Effector memory CD4-positive, alpha-beta T cell (primary cell): Measurements from ENCODE around the gene SLC1A2.

ENCODE experiments used
- DNase-seq, 3 donors: peaks; one replicate each; pipeline ENCODE4 v3.0.0-alpha.2; 2020
- H3K27ac ChIP-seq: 2 replicates; pipeline ENCODE4 v1.7.0; 2013; ENCODE audit warnings: mild to moderate bottlenecking, low read length, moderate library complexity; ENCODE audit not compliant: insufficient read depth, poor library complexity, severe bottlenecking
- H3K27me3 ChIP-seq: replicated peaks from 2 replicates; pipeline ENCODE4 v1.7.0; 2013; ENCODE audit warnings: mild to moderate bottlenecking, low read length; ENCODE audit not compliant: insufficient read depth, control insufficient read depth, poor library complexity, severe bottlenecking
- H3K36me3 ChIP-seq: 2 replicates; pipeline ENCODE4 v1.7.0; 2013; ENCODE audit warnings: mild to moderate bottlenecking, low read length, moderate library complexity; ENCODE audit not compliant: control insufficient read depth, insufficient read depth
- H3K4me1 ChIP-seq: 2 replicates; pipeline ENCODE4 v1.7.0; 2013; ENCODE audit warnings: low read length, mild to moderate bottlenecking; ENCODE audit not compliant: control insufficient read depth, insufficient read depth, poor library complexity, severe bottlenecking
- H3K4me3 ChIP-seq: 2 replicates; pipeline ENCODE4 v1.7.0; 2013; ENCODE audit warnings: low read length, low read depth, mild to moderate bottlenecking; ENCODE audit not compliant: insufficient read depth, poor library complexity, severe bottlenecking
- H3K9me3 ChIP-seq: 2 replicates; pipeline ENCODE4 v1.7.0; 2013; ENCODE audit warnings: mild to moderate bottlenecking, low read length, moderate library complexity; ENCODE audit not compliant: control insufficient read depth

Gene SLC1A2

DNA sequence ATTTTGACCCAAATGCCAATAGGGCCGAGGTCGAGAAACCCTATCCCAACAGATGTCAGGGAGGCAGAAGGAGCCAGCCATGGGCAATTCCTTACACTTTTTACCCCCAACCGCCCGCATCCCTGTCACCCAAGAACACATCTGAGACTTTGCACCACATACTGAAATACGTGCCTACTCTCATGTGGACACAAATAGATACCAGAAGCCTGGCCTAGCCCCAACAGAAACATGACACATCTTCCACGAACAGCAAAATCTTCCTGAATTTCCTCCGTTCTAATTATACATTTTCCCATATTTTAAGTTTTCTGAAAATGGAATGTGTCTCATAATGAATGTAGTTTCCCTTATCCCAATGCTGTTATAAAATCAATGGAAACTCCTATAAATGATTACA, 64.7 kb downstream of the SLC1A2 start:
- Histone ChIP-seq H3K36me3 (no peaks in the 10 kb centered on the region), H3K27me3 (no peaks in the 10 kb centered on the region), H3K4me1 (no peaks in the 10 kb centered on the region), H3K27ac (no peak overlapping the region), H3K4me3 (no peak overlapping the region), H3K9me3 (no peaks in the 10 kb centered on the region)
- no peak for DNase-seq

DNA sequence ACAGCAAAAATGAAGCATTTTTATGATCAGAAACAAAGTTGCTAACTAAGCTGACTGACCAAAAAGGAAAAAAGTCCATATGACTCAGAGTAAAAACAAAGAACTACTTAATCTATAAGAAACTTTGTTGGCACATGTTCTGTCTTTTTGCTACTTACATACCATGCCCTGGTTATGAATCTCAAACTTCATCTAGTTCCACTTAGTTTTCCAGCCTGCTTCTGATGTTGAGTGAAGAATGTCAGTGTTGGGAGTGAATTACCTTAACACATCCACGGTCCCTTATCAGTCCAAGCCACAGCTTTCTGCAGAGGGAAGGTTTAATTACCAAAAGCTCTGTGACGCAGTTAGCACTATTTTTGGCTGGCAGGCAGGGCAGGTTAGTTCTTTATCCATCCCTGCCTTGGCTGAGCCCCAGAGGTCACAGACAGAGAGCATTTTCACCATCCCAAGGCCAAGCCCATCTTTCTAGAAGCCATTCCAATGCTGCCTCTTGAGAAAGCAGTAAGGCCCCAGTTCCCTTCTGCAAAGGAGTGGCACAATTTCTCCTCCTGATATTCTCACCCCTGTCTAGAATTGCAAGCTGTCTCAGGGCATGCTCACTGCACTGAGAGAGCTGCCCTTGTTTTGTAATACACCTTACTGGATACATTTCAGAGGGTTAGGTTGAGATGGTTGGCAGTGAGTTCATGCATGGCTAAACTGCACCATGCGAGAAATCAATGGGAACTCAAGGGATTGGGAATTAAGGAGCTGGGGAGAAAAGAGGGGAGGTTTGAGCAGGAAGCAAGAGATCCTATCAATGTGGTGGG, 67.1 kb downstream of the SLC1A2 start:
- no peaks in the 10 kb centered on the region for H3K27me3 ChIP-seq
- no peak overlapping the region for H3K4me3 ChIP-seq
- peaks cover 10% of the 10 kb centered on the region for H3K4me1 ChIP-seq
- DNase-seq, result no peak
- no peaks in the 10 kb centered on the region for H3K36me3 ChIP-seq
- H3K9me3 ChIP-seq, result no peaks in the 10 kb centered on the region
- no peak overlapping the region for H3K27ac ChIP-seq

DNA sequence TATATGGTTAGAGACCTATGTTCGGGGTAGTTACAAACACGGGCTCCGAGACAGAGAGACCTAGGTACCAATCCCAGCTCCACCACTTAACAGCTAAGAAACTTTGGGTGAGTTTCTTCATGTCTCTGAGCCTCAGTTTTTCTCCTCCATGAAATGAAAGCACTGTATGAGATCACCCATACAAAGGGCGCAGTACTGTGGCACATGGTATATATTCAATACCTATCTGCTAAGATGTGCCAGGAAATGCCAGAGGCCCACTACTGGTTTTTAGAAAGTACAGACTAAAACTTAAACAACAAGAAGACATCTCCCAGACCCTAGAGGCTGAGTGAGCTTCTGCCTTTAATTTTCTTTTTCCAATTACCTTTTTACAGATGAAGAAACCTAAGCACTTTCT, 69.5 kb downstream of the SLC1A2 start:
- H3K27ac ChIP-seq, result no peak overlapping the region
- H3K36me3 ChIP-seq, result no peaks in the 10 kb centered on the region
- no peaks in the 10 kb centered on the region for H3K27me3 ChIP-seq
- peaks cover 14% of the 10 kb centered on the region for H3K4me1 ChIP-seq
- no peak for DNase-seq
- no peaks in the 10 kb centered on the region for H3K9me3 ChIP-seq
- no peak overlapping the region for H3K4me3 ChIP-seq

DNA sequence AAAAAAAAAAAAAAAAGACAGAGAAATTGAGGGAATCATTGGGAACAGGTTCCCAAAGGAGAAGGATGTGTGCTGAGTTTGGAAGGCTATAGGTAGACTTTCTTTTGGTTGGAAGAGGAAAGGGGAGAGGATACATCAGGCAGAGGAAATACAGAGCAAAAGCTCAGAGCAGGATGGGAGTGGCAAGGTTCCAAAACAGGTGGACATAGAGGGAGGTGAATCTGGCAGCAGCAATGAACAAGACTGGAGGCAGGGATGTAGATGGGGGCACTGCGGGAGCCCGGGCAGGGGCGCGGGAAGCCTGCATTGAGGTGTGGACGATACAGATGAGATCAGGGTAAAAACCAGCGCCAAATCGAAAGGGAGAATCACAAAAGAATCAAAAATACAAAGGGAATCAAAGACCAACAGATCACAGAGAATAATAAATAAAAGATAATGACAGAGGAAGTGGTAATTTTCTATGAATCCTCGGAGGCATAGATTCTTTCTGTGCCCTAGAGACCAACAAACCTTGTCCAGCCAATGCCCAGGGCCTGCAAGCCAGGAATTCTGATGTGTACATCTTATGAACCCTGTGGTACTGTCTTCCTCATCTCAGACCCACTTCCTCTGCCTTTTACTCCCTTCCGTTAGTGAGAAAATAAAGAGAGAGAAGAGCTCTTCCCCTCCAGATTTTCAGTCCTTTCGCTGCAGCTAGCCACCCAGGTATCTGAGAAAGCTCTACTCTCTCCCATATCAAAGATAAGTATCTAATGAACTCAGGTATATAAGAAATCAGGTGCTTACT, 70.3 kb downstream of the SLC1A2 start:
- no peaks in the 10 kb centered on the region for H3K27me3 ChIP-seq
- H3K36me3 ChIP-seq, result no peaks in the 10 kb centered on the region
- no peak overlapping the region for H3K4me3 ChIP-seq
- H3K4me1 ChIP-seq, result peaks cover 20% of the 10 kb centered on the region
- no peak for DNase-seq
- H3K27ac ChIP-seq, result no peak overlapping the region
- H3K9me3 ChIP-seq, result no peaks in the 10 kb centered on the region

DNA sequence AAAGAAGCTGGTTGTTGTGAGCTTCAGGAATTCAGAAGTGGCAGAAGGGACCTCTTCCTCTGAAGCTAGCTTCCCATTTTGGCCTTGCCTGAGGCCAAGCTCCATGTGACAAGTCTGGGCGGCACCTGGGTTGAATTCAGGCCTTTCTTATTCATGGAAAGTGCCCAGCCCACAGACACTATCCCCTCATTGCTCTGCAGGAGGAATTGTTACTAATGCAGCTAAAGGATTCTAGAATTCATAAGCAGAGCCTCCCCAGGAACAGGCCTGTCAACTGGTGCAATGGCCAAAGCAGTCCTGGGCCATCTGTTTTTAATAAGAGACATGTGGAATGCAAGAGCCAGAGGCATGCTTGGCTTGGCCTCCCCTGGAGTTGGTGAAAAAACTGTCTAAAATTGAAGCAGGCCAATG, 71.4 kb downstream of the SLC1A2 start:
- Histone ChIP-seq H3K4me3 (no peak overlapping the region), H3K27ac (no peak overlapping the region), H3K9me3 (no peaks in the 10 kb centered on the region)

DNA sequence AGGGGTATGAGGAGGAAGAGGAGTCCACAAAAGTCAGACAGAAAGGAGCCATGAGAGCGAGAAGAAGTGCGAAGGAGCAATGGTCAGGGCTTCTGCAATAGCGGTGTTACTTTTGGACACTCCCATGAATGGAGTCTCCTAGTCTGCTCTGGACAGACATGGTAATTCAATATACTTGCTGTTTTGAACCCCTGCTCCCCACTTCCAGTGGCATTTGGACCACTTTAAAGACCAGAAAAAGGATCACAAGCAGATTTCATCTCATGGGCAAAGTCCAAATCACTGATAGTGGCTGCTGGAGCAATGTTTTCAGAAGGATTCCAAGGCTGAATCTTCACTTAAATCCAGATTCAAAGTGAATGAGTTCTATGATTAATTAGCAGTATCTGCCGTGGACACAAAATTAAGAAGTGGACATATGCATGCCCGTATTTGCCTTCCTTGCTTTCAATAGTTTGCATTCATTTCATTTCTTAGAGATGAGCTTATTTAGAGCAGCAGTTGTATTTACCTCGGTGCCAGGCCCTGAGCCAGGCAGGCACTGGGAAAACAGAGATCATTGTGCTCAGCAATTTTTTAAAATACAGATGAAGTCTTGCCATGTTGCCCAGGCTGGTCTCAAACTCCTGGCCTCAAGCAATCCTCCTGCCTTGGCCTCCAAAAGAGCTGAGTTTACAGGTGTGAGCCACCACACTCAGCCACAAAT, 72.0 kb downstream of the SLC1A2 start:
- peaks cover 25% of the 10 kb centered on the region for H3K4me1 ChIP-seq
- no peaks in the 10 kb centered on the region for H3K9me3 ChIP-seq
- no peak for DNase-seq
- no peak overlapping the region for H3K27ac ChIP-seq
- no peaks in the 10 kb centered on the region for H3K36me3 ChIP-seq
- no peaks in the 10 kb centered on the region for H3K27me3 ChIP-seq
- H3K4me3 ChIP-seq, result no peak overlapping the region

More for the DNA sequence above, 71.4 kb downstream of the SLC1A2 start:
- Histone ChIP-seq H3K27me3 (no peaks in the 10 kb centered on the region), H3K4me1 (peaks cover 22% of the 10 kb centered on the region), H3K36me3 (no peaks in the 10 kb centered on the region)
- DNase-seq, result no peak

DNA sequence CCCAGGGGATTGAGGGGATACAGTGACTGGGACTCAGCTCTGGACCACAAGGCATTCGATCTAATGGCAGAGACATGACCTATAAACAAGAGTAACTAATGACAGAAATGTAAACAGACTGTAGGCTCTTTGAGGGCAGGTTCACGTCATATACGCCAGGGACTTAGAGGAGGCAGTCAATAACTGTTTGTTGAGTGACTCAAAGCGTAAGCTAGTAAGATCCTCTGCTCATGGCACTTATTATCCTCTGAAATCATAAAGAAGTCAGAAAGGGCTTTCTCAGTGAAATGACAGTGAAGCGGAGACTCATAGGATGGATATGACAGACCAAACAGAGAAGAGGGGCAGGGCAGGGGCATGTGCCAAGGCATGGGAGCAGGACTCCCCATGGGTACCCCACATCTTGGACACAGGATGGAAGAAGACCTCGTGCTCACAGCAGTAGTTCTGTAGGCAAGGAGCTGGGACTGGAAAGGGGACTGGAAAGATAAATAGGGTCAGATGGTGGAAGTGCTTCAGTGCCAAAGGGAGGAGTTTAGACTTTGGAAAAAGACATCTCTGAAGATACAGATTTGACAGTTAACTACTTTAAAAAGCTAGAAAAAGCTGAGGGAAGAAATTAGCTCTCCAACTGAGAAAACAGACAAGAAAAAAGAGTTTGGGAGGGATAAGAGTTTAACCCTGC, 72.7 kb downstream of the SLC1A2 start:
- no peaks in the 10 kb centered on the region for H3K36me3 ChIP-seq
- peaks cover 25% of the 10 kb centered on the region for H3K4me1 ChIP-seq
- no peak for DNase-seq
- no peak overlapping the region for H3K4me3 ChIP-seq
- no peaks in the 10 kb centered on the region for H3K27me3 ChIP-seq
- no peak overlapping the region for H3K27ac ChIP-seq
- no peaks in the 10 kb centered on the region for H3K9me3 ChIP-seq

DNA sequence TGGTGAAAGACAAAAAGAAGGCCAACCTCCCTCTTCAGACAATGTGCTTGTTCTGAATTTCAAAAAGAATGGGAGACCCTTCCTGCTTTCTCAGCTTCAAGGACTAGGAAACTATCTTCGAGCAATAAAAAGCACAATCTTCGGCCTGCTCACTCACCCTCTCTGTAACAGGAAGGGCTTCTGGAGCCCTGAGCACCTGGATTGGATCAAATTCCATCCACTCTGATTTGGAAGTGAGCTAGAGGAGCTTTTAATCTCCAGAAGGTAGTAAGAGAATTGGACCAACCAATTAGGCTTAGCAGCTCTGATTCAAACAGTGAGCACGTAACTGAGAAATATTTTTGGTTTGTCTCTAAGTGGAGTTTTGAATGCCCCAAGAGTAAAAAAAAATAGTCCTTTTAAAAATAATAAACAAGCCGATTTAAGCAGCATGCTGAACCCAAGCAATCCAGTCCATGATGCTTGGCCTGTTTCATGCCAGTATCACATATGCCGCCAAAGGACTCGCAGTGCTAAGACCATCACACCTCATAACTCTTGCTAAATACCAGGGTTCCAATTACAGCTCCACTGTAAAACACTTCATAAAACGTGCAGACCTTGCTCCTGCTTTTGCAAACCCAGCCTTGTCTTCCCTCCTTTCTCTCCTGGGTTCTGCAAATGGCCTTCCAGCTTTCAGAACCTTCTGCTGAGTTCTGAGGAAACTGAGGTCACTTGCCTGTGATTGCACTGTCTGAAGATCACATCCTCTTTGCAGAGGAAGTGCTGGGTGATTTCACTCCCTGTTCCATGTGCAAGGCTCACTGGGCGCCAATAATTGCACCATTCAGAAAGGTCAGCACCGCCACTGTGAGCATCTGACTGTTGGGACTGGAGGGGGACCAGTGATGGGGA, 74.4 kb downstream of the SLC1A2 start:
- H3K27me3 ChIP-seq, result no peaks in the 10 kb centered on the region
- H3K27ac ChIP-seq, result no peak overlapping the region
- H3K9me3 ChIP-seq, result no peaks in the 10 kb centered on the region
- no peak overlapping the region for H3K4me3 ChIP-seq
- DNase-seq, result no peak
- peaks cover 25% of the 10 kb centered on the region for H3K4me1 ChIP-seq
- H3K36me3 ChIP-seq, result no peaks in the 10 kb centered on the region

DNA sequence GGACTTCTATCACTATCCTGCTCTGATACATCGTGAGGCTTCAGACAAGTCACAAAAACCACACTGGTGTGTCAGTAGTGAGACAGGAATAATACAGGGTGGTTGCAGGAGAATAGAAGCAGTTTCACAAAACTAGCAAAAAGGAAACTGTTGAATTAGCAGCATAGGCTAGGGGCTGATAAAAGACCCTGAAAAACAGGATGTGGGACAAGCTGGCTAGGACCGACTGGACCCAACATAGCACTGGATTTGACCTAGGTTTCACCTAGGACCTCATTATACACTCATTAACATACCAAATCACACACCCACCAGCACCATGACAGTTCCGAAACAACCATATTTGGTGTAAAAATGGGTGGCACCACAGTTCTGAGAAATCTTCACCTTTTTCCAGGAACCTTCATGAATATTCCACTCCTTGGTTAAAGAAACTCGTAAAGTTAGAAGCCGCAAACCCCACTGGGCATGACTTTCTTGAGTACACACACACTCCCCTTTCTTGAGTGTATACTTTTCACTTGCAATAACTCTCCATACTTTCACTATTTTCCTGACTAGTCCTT, 76.2 kb downstream of the SLC1A2 start:
- DNase-seq, result peak in 2 of 3 donors; percentile 4 to 34
- Histone ChIP-seq H3K36me3 (no peaks in the 10 kb centered on the region), H3K4me3 (no peak overlapping the region), H3K9me3 (no peaks in the 10 kb centered on the region), H3K27ac (no peak overlapping the region), H3K4me1 (peaks cover 15% of the 10 kb centered on the region), H3K27me3 (no peaks in the 10 kb centered on the region)
